Measurements from ENCODE around the gene TTC9. TPM values are rescaled to one million over a fixed set of nuclear protein-coding genes. Genes with fewer than 3 reads are reported as not detected.

TTC9 gene
- total RNA-seq, 1 donor from 2014 or later, result 1.9 TPM

DNA sequence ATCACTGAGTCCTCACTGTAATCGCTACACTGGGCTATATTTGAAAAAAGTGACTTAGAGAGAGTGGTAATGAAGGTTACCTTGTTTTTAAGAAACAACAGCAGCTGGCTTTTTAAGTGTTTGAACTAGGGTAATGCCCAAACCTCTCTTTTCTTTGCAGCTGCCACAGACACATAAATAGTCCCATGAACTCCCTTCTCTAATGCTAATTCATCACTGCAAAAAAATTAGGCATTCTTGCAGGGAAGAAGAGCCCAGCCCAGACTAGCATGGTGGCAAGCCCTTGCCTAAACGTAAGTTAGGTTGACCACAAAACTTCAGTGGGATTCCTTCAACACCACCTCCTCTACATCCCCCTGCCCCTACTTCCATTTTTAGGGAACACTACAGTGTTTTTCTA lies 23.4 kb upstream of the TTC9 start:
- peaks cover 19% of the 10 kb centered on the region for H3K27me3 ChIP-seq (ENCODE audit: low read depth)
- TF ChIP-seq, protein P1, sequence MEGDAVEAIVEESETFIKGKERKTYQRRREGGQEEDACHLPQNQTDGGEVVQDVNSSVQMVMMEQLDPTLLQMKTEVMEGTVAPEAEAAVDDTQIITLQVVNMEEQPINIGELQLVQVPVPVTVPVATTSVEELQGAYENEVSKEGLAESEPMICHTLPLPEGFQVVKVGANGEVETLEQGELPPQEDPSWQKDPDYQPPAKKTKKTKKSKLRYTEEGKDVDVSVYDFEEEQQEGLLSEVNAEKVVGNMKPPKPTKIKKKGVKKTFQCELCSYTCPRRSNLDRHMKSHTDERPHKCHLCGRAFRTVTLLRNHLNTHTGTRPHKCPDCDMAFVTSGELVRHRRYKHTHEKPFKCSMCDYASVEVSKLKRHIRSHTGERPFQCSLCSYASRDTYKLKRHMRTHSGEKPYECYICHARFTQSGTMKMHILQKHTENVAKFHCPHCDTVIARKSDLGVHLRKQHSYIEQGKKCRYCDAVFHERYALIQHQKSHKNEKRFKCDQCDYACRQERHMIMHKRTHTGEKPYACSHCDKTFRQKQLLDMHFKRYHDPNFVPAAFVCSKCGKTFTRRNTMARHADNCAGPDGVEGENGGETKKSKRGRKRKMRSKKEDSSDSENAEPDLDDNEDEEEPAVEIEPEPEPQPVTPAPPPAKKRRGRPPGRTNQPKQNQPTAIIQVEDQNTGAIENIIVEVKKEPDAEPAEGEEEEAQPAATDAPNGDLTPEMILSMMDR (IDR thresholded peaks at IDR 0.05; ENCODE audit: borderline replicate concordance), result no peak
- no peak for DNase-seq
- no peak overlapping the region for H3K4me3 ChIP-seq
- H3K9me3 ChIP-seq (replicated peaks), result peaks cover 7% of the 10 kb centered on the region
- no peaks in the 10 kb centered on the region for H3K36me3 ChIP-seq
- intact Hi-C loops (cut with micrococcal nuclease), result no loop called here
- no peak overlapping the region for H3K27ac ChIP-seq (replicated peaks)
- no peaks in the 10 kb centered on the region for H3K4me1 ChIP-seq

DNA sequence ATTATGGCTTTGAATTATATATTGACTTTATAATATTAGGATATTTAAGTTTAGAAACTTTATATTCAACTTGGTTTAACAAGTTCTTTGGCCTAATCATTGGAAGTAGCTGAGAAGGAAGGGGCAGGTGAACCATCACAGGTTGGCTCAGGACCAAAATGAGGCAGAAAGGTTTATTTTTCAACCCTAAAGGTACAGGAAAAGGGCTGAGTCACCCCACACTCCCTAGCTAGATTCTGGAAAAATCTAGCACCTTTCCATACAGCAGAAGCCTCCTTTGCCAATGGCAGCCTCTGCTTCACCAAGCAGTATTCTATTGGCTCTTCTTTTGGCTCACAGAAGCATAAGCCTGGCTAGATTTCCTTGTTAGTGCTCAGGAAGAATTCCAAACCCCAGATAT lies 22.0 kb upstream of the TTC9 start:
- Histone ChIP-seq H3K4me3 (no peak overlapping the region), H3K36me3 (no peaks in the 10 kb centered on the region), H3K4me1 (no peaks in the 10 kb centered on the region), H3K27ac (replicated peaks) (no peak overlapping the region), H3K9me3 (replicated peaks) (peaks cover 7% of the 10 kb centered on the region), H3K27me3 (ENCODE audit: low read depth) (peaks cover 7% of the 10 kb centered on the region)
- intact Hi-C loops (cut with micrococcal nuclease), result loop anchor here (5.0 kb wide), 1 partner anchor 93 kb away; no protein-coding TSS in a partner anchor
- no peak for DNase-seq
- TF ChIP-seq, protein P1 (IDR thresholded peaks at IDR 0.05; ENCODE audit: borderline replicate concordance), result no peak

DNA sequence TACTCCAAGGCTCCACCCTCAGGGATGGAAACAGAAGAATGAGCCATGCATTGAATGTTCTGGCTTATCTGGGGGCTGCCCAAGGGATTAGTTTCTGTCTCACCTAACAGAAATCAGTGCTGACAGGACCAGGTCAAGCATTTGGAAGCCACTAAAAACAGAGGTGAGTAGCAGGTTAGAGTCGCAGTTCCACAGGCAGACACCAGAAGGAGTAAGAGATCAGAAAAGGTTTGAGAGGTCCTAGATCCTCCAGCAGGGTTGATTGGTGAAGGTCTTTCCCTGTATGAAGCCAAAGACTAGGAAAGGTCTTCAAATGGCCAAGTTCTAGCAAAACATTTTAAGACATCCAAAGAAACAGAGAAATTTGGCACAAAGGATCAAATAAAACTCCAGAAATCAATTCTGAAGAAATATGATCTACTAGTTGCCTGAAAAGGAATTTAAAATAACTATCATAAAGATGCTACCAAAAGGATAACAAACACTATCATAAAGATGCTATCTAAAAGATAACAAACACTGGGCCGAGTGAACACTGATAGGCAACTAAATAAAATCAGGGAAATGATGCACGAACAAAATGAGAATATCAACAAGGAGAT lies 19.5 kb upstream of the TTC9 start:
- Histone ChIP-seq H3K27me3 (ENCODE audit: low read depth) (no peaks in the 10 kb centered on the region), H3K4me3 (no peak overlapping the region), H3K36me3 (no peaks in the 10 kb centered on the region), H3K4me1 (no peaks in the 10 kb centered on the region), H3K27ac (replicated peaks) (no peak overlapping the region), H3K9me3 (replicated peaks) (peaks cover 24% of the 10 kb centered on the region)
- no peak for DNase-seq
- intact Hi-C loops (cut with micrococcal nuclease), result loop anchor here (5.0 kb wide), 1 partner anchor 90 kb away; no protein-coding TSS in a partner anchor
- TF ChIP-seq, protein P1 (IDR thresholded peaks at IDR 0.05; ENCODE audit: borderline replicate concordance), result peak; percentile 79

DNA sequence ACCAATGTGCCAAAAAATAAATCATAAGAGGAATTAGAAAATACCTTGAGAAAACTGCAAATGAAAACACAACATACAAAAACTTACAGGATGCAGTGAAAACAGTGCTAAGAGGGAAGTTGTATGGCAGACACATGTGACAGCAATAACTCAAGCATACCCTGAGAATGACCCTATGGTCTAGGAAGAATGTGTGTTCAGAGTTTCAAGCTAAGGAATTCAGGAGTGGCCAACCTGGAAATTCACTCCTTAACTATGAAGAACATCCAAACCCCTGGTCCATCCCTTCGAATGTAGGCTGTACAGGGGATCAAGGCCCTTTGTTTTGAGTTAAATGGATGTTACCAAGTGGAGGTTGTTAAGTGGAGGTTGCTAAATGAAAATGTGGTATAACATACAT lies 16.7 kb upstream of the TTC9 start:
- no peak for DNase-seq
- no peaks in the 10 kb centered on the region for H3K36me3 ChIP-seq
- intact Hi-C loops (cut with micrococcal nuclease), result loop anchor here (5.0 kb wide), 1 partner anchor 87 kb away; no protein-coding TSS in a partner anchor

DNA sequence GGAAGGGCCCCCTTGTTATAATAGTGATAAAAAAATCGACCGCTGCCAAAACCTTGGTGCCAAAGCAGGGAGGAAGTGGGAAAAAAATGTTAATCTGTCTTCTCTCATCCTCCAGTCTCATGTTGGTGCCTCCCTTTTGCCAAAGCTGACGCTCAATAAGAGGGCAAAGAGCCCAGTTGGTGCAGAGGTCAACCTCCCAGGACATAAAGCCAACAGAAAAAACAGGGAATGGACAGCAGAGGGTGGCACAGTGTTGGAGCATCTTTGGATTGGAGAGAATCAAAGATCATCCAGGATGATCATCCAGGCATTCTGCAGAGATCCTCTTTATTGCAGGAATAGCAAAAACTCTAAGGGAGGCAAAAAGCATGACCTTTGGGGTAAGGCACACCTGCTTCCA lies 9.8 kb upstream of the TTC9 start:
- Histone ChIP-seq H3K27me3 (ENCODE audit: low read depth) (no peaks in the 10 kb centered on the region), H3K9me3 (replicated peaks) (peaks cover 12% of the 10 kb centered on the region), H3K4me1 (no peaks in the 10 kb centered on the region), H3K4me3 (no peak overlapping the region), H3K27ac (replicated peaks) (no peak overlapping the region), H3K36me3 (no peaks in the 10 kb centered on the region)
- DNase-seq, result no peak
- intact Hi-C loops (cut with micrococcal nuclease), result no loop called here
- TF ChIP-seq, protein P1 (IDR thresholded peaks at IDR 0.05; ENCODE audit: borderline replicate concordance), result no peak

More for the DNA sequence above, 16.7 kb upstream of the TTC9 start:
- Histone ChIP-seq H3K27ac (replicated peaks) (no peak overlapping the region), H3K4me3 (no peak overlapping the region), H3K4me1 (no peaks in the 10 kb centered on the region), H3K9me3 (replicated peaks) (peaks cover 33% of the 10 kb centered on the region), H3K27me3 (ENCODE audit: low read depth) (no peaks in the 10 kb centered on the region)
- TF ChIP-seq, protein P1 (IDR thresholded peaks at IDR 0.05; ENCODE audit: borderline replicate concordance), result no peak

Measured in left ventricle myocardium inferior (tissue), 1 donor.